NCI-H82 treated with DMSO at 0.1 percent for 48 hours (cell line): ENCODE data around the gene SWAP70.
"Not testable (repeated sequence)": the region's sequence is repeated elsewhere in the genome, so short reads cannot be mapped to it uniquely, and the experiment has no call there.

Experiments
- DNase-seq: peaks from one replicate; lab custom pipeline; 2025; ENCODE audit not compliant: unreplicated experiment; lab: John Stamatoyannopoulos, UW

The SWAP70 gene

DNA sequence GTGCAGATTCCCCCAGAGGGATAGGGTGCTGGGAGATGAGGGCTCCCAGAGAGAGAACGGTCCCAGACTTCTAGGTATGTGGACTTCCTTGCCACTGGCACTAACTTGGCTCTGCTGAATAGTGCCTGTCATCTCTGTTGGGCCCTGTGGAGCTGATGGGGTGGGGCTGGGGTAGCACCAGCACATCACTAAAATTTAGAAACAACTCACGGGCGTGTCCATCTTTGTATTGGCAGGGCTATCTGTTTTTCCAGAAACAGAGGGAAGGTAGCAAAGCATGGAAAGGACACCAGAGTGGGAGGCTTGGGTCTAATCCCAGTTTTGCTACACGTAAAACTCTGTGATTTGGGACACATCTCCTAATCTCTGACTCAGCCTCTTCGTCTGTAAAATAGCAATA, 25.8 kb downstream of the SWAP70 start:
- DNase-seq = no peak

- no peak for DNase-seq
Measured at GRCh38 chr11:9691865-9692264, 28.0 kb downstream of the SWAP70 start.

DNA sequence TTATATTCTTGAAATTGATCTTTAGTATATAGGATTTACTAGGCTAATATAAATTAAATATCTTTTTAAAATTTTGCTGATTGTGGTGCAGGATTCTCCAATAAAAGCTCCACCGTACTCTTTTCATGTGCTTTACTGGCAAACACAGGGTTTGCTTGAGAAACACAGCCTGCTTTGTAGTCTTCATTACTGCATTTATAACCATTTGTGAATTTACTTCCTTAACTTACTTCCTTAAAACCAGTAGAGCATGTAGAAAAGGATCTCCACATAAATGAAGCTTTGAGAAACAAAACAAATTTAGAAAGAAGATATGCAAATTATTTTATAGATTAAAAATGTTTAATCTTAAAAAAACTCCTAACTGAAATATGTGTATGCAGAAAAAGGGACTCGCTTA, 28.8 kb downstream of the SWAP70 start:
- no peak for DNase-seq

DNA sequence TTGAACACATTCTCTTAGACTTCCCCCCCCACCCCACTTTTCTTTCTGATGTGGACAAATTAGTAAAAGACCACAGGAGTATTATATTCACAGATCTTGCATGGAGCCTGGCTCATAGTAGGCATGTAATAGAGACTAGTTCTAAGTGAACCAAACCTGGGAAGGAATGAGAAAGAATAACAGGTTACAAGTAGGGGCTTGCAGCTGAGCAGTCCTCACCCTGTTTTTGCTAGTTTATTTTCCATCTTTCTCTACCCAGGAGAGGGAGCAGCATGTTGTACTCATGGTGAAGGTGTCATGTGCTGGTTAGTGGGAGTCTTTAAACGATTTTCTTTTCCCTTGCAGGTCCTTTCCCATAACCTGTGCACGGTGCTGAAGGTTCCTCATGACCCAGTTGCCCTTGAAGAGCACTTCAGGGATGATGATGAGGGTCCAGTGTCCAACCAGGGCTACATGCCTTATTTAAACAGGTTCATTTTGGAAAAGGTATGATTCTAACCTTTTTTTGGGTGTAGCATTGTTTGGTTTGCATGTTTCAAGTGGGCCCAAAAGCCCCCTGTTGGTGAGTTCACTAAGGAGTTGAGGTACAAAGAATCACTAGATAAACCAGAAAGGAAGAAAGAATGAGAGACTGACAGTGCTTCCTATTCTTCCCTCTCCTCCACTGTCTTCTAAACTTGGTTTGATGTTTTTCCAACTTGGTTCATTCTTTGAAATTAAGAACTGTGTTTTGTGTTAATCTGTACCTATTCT, 30.1 kb downstream of the SWAP70 start:
- no peak for DNase-seq

GRCh38 chr11:9695228-9695627, 31.4 kb downstream of the SWAP70 start:
- not testable (repeated sequence) for DNase-seq

DNA sequence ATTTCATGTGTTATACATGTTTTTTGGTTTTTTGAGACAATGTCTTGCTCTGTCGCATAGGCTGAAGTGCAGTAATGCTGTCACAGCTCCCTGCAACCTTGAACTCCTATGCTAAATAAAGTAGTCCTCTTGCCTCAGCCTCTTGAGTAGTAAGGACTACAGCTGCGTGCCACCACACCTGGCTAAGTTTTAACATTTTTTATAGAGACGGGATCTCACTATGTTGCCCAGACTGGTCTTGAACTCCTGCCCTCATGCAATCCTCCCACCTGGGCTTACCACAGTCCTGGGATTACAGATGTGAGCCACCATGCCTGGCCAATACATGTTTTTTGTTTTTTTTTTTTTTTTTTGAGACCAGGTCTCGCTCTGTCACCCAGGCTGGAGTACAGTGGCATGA, 33.9 kb downstream of the SWAP70 start:
- DNase-seq = no peak

GRCh38 chr11:9700105-9700801, 36.4 kb downstream of the SWAP70 start:
- DNase-seq = no peak

DNA sequence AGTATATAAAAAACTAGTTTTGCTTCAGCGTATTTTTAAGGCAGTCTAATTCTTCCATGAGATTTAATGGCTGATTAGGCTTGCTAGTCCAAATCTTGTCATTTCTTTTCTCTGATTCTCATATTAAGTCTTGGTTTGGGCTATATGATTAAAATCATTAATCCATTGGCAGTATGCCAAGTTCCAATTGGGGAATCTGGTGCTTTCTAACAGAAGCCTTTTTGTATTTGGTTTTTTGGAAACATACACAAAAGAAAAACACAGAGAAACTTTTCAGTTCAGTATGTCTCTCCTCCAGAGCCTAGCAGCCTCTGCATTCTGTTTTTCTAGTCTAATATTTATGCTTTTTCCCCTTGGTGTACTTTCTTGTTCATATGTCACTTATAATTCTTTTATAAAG, 37.9 kb downstream of the SWAP70 start:
- no peak for DNase-seq

DNA sequence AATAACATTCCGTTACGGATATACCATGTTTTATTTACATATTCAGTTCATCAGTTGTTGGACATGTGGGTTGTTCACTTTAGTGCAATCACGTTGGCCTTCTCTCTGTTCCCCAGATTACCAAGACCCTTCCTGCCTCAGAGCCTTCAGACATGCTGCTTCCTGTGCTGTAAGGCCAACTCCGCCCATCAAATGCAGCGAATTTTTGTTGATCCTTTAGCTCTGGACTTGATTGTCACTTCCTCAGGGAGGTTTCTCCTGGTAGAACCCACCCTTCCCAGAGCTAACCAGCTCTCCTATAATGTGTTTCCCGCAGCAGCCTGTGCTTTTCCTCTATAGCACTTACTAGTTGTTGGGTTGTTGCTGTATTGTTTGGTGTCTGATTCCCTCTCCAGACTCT, 39.4 kb downstream of the SWAP70 start:
- DNase-seq = no peak

- DNase-seq = no peak
Measured at GRCh38 chr11:9704037-9704436, 40.2 kb downstream of the SWAP70 start.

DNA sequence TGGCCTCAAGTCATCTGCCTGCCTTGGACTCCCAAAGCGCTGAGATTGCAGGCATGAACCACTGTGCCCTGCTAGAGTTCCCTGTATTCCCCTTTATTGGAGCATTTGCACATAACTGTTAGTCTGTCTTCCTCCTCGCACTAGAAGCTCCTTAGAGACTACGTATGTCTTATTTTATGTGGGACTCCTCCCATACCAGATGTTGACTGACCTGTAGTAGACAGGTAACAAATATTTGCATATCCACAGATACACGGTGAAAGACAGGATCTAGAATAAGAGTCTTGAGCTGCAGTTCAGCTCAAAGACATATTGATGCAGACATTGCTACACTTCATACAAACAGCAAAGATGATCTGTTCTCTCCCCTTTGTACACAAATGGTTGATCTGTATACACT, 40.7 kb downstream of the SWAP70 start:
- no peak for DNase-seq

DNA sequence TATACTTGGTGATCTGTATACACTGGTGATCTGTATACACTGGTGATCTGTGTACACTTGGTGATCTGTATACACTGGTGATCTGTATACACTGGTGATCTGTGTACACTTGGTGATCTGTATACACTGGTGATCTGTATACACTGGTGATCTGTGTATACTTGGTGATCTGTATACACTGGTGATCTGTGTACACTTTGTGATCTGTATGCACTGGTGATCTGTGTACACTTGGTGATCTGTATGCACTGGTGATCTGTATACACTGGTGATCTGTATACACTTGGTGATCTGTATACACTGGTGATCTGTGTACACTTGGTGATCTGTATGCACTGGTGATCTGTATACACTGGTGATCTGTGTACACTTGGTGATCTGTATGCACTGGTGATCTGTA, 41.5 kb downstream of the SWAP70 start:
- DNase-seq = not testable (repeated sequence)

GRCh38 chr11:9708544-9708943, 44.7 kb downstream of the SWAP70 start:
- no peak for DNase-seq

DNA sequence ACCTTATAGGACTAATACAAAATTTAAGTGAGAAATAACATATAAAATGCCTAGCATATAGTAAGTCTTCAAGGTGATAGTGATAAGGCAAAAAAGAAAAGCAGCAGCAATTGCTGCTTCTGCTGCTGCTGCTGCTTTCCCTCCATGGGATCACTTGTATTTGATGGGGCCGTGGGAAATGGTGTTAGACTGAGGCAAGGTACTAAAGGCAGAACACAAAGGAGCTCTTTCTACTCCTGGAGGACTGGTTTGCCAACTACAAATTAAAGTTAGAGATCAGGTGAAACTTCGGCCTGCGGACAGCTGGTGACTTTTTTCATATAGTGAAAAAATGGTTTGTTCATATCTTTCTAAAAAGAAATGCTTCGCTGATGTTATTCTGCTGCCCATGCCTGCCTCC, 46.3 kb downstream of the SWAP70 start:
- DNase-seq = no peak

- no peak for DNase-seq
Measured at GRCh38 chr11:9710852-9711251, 47.0 kb downstream of the SWAP70 start.

DNA sequence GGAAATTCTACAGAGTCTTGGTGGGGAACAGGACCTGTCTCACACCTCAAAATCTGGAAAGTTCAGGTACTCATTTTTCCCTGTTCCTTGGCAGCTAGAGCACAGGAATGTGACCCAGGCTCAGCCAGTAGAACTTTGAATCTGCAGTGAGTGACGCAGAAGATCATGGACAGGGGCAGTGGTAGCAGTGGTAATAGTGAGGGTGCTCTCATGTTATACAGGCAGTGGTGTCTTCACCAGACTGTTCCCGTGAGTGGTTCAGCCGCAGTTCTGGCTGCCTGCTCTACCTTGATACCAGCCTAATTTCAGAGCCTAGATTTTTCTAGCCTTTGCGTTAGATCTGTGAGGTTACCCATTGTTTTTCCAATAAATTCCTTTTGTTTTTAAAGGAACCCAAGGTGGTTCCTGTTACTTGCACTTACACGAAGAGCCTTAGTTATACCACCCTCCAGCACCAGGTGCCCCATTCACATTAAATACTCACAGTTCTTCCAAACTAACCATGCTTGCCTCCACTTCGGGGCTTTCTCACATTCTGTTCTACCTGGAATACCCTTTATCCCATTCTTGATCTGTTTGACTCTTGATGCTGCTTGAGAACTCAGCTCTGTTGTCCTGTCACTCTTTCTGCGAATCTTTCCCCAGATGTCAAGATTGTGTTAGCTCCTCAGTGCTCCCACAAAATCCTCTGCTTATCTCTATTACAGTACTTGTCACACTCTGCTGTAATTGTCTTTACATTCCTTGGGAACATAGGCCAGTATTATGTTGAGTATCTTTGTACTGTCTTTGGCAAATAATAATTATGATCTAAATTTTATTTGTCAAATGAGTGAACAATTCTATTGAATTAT, 47.8 kb downstream of the SWAP70 start:
- no peak for DNase-seq

DNA sequence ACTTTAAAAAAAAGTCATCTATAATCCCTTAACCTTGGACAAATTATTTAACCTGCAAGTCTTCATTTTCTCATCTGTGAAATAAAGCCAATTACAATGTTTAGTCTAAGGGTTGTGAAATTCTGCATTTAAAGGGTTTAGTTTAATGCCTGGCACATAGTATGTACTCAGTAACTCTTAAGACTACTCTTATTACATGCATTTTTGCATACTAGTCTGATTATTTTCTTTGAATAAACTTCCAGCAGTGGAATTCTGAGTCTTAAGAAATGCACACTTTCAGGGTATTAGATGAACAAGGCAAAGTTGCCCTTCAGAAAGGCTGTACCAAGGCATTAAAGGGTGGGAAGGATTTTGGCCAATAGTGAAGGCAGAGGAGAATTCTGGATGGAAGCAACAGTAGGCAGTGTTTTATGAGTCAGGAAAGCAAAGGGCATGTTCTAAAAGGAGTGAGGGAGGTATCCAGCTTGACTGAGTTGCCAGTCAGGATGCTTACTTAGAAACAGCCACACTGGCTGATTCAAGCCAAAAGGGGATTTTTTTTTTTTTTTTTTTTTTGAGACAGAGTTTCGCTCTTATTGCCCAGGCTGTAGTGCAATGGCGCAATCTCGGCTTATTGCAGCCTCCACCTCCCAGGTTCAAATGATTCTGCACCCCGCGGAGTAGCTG, 50.5 kb downstream of the SWAP70 start:
- DNase-seq = no peak

DNA sequence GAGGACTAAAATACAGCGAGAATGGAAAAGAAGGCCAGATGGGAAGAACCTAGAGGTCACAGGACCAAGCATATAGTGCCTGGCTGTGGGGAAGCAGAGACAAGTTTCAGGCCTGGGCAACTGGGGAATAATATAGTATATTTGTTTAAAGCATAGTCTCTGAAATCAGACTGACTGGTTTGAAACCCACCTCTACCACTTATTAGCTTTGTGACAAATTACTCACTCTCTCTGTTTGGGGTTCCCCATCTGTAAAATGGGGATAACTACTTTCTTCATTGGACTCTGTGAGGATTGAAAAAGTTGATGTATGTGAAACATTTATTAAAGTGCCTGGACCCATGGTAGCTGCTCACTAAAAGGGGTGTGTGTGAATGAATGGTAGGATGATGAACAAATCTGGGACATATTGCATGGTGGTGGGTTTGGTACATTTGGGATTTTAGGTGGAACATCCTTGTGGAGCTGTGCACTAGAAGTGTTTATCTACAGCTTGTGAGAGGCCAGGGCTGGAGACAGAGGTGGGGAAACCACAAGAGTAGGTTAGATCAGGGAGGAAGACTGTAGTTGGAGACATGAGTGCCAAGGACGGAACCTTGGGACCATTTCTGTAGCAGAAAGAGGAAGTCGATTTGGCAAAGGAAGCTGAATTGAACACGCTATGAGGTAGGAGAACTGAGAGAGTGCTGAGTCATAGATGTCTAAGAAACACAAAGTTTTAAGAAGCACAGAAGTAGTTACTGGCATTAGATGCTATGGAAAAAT, 52.6 kb downstream of the SWAP70 start:
- DNase-seq = no peak

GRCh38 chr11:9717040-9717357, 53.1 kb downstream of the SWAP70 start:
- no peak for DNase-seq

DNA sequence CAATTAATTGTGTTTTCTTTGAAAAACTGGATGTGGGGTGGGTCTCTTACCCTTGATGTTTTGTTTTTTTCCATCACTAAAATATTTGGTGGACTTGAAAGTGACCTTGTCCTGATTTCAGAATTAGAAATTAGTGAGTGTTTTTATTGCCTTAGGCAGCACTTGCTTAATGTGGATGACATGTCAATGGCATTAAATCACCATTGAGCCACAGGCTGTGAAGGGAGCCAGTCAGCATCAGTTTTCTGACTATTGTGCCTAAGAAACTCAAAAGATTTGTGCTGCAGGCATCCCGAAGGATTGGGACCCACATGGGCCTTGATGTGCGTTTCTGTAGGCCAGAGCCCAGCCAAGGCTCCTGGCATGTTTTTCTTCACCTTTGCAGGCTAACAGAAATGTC, 53.8 kb downstream of the SWAP70 start:
- no peak for DNase-seq

GRCh38 chr11:9718147-9718546, 54.3 kb downstream of the SWAP70 start:
- peak; percentile 12 for DNase-seq
